ENCODE data around the gene IL27RA.

GRCh38 chr19:14003251-14004055 lies 28.1 kb upstream of the IL27RA start:
- TF ChIP-seq POLR2A (IDR thresholded peaks at IDR 0.05; ENCODE audit: low read depth), result no peak
- TF ChIP-seq, protein P1, sequence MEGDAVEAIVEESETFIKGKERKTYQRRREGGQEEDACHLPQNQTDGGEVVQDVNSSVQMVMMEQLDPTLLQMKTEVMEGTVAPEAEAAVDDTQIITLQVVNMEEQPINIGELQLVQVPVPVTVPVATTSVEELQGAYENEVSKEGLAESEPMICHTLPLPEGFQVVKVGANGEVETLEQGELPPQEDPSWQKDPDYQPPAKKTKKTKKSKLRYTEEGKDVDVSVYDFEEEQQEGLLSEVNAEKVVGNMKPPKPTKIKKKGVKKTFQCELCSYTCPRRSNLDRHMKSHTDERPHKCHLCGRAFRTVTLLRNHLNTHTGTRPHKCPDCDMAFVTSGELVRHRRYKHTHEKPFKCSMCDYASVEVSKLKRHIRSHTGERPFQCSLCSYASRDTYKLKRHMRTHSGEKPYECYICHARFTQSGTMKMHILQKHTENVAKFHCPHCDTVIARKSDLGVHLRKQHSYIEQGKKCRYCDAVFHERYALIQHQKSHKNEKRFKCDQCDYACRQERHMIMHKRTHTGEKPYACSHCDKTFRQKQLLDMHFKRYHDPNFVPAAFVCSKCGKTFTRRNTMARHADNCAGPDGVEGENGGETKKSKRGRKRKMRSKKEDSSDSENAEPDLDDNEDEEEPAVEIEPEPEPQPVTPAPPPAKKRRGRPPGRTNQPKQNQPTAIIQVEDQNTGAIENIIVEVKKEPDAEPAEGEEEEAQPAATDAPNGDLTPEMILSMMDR (IDR thresholded peaks at IDR 0.05), result no peak

All from esophagus muscularis mucosa (tissue), 3 donors.